GM15510 (cell line): ENCODE measurements around the gene C8G.

Experiments used
- POLR2A ChIP-seq: IDR thresholded peaks from 3 replicates; pipeline ENCODE4 v1.6.1; 2011; ENCODE audit warnings: borderline replicate concordance; ENCODE audit not compliant: insufficient read length; ENCODE audit errors: extremely low read depth

The C8G gene

GRCh38 chr9:136952876-136953770, 8.1 kb downstream of the C8G start:
- no peak for TF ChIP-seq POLR2A

DNA sequence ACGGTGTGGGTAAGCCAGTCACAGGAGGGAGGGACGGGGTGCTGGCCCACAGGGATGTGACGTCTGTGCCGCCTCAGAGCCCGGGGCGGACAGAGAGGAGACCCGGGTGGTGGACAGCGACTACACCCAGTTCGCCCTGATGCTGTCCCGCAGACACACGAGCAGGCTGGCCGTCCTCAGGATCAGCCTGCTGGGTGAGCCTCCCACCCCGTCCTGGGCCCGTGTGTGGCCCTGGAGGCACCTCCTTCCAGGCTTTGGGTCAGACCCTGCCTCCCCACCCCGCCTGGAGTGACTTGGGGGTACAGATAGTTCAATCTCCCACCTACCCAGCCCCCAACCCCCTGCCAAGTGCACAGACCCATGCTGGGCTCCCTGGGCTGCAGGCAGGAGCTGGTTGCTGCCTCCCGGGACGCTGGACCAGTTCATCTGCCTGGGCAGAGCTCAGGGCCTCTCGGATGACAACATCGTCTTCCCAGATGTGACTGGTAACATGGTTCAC, 8.8 kb downstream of the C8G start:
- no peak for TF ChIP-seq POLR2A

- TF ChIP-seq POLR2A: no peak
Measured at GRCh38 chr9:136954270-136955083, 9.4 kb downstream of the C8G start.

DNA sequence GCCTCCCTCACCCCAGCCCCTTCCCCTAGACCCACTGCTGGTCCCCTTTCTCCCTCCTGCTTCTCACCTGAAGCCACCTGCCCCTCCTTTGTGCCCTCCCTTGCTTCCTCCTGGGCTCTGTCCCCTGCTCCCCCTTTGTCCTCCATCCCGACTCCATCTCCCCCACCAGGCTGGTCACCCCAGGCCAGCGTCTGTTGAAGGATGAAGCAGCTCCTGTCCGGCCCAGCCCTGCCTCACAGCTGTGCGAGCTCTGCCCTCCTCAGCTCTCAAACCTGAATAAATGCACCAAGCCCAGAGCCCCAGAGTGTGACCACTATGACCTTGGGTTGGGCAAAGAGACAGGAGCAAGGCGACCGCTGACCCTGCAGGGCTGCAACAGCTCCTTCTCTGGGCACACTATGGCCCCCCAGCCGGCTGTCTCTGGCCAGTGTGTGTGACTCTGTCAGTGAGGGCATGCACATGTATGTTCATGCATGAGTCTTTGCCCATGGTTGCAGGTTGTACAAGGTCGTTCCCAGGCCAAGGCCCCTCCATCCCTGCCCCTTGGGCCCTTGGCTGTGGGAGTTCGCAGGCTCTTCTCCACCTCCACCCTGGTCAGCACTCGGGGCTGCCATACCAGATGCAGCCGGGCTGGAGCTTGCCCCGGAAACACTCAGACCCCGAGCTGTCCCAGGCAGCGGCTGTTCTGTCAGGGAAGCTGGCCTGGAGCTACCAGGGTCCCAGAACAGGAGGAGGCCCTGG, 10.3 kb downstream of the C8G start:
- TF ChIP-seq POLR2A: no peak

DNA sequence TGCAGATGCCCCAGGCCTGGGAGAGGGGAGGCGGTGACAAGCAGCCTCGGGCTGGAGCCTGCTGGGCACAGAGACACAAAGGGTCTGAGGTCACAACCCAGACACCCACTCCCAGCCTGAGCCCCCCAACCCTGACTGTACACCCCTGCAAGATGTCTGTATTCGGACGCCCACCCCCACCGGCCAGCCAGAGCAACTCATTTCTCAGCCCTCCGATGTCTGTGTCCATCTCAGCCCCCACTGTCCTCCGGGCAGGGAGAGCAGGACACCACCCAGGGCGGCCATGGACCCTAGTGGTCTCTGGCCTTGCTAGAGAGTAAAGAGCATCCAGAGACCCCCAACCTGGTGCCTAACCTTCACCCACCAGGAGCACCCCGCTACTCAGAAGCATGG, 10.9 kb downstream of the C8G start:
- TF ChIP-seq POLR2A: no peak

DNA sequence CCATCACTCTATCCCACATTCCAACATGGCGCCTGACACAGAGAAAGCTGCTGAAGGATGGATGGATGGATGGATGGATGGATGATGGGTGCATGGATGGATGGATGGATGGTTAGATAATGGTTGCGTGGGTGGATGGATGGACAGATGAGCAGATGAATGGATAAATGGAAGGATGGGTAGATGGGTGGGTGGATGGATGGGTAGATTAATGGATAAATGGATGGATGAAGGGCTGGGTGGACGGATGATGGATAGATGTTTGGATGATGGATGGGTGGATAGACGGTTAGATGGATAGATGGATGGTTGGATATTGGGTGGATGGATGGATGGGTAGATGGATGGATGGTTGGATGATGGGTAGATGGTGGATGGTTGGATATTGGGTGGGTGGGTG, 11.6 kb downstream of the C8G start:
- TF ChIP-seq POLR2A: no peak

GRCh38 chr9:136957461-136957860, 12.4 kb downstream of the C8G start:
- no peak for TF ChIP-seq POLR2A

- TF ChIP-seq POLR2A: no peak
Measured at GRCh38 chr9:136957901-136958300, 12.9 kb downstream of the C8G start.

DNA sequence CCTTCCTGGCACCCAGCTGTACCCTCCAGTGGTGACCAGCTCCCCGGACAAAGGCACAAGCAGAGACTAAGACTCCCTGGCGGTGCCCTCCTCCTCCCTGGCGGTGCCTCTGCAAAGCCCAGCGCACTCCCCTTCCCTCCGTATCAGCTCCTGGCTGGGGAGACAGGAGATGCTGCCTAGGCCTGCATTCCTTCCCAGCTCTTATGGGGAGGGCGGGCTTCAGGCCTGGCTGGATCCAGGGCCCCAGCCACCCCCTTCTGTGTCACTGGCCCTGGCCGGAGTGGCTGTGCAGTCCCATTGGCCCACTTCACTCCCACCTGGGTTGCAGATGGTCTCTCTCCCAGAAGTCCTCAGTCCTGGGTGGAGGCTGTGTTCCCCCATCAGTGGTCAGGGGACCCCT, 13.4 kb downstream of the C8G start:
- no peak for TF ChIP-seq POLR2A

DNA sequence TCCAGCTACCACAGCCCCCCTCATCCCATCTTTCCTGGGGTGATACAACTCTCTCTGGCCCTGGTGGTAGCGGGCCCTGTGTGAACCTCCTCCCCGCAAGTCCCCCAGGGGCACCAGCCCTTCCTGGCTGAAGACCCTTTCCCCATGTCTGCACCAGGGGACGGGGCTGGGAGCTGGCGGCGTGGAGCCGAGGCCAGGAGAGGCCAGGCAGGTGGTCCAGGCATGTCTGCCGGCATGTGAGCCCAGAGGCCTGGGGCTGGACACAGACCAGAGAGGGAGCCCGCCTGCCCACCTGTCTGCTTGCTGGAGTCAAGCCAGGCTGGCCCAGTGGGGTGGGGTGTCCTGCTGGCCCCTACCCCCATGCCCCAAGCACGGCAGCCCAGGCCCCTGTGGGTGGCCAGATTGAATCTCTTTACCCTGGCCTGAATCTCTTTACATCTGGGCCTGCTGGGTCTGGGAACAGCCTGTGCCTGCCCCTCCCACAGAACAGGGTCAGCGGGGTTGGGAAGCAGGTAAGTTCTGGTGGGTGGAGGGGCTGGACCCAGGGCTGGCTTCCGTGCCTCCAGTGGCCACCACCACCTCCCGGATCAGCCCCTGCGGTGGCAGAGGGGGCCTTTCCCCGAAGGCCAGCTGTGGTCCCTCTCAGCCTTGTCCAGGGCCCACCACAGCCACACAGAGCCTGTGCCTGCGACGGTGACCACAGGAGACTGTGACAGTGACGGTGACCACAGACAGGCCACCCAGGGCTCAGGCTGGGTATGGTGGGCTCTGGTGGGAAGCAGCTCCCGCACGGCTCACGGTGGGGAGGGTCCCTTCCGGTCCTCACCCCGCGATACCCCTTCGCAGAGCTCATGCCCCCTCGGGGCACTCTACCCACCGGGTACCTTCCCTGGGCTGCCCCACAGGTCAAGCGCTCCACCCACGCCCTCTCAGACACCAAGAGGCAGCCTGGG, 14.1 kb downstream of the C8G start:
- TF ChIP-seq POLR2A: no peak

DNA sequence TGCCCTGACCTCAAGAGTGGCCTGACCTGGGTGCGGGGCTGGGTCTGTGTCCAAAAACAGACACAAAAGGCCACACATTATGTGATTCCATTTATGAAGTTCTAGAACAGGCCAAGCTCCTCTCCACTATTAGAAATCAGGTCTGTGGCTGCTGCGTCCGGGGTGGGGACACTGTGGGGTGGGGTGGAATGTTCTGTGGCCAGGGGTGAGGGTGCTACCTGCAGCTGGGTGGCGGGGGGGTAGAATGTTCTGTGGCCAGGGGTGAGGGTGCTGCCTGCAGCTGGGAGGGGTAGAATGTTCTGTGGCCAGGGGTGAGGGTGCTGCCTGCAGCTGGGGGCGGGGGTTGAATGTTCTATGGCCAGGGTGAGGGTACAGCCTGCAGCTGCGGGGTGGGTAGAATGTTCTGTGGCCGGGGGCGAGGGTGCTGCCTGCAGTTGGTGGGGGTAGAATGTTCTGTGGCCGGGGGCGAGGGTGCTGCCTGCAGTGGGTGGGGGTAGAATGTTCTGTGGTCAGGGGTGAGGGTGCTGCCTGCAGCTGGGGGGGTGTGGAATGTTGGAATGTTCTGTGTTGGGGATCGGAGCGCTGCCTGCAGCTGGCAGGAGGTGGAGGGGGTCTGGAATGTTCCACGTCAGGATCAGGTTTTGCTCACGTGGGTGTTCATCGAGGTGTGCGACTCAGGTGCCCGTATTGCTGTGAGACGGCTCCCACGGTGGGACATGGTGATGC, 15.3 kb downstream of the C8G start:
- TF ChIP-seq POLR2A: no peak

DNA sequence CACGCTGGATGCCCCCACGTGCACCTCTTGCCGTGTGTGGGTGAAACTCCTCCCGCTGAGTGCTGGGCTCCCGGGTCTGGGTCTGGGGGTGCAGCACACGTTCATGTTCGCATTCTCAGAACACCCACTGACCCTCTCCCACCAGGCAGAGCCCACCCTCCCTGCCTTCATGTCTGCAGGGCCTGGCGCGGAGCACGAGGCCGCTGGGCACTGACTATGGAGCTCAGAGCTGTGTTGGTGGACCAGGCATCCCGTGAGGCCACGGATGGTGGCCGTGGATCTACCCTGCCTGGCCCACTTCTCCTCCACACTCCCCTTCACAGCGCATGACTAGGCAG, 15.9 kb downstream of the C8G start:
- TF ChIP-seq POLR2A: no peak
